Measurements from ENCODE around the gene FANCL.
A peak's percentile ranks its signal among the peaks of the same experiment; 100 is the strongest.
"Not testable (repeated sequence)": the region's sequence is repeated elsewhere in the genome, so short reads cannot be mapped to it uniquely, and the experiment has no call there.

Gene FANCL

DNA sequence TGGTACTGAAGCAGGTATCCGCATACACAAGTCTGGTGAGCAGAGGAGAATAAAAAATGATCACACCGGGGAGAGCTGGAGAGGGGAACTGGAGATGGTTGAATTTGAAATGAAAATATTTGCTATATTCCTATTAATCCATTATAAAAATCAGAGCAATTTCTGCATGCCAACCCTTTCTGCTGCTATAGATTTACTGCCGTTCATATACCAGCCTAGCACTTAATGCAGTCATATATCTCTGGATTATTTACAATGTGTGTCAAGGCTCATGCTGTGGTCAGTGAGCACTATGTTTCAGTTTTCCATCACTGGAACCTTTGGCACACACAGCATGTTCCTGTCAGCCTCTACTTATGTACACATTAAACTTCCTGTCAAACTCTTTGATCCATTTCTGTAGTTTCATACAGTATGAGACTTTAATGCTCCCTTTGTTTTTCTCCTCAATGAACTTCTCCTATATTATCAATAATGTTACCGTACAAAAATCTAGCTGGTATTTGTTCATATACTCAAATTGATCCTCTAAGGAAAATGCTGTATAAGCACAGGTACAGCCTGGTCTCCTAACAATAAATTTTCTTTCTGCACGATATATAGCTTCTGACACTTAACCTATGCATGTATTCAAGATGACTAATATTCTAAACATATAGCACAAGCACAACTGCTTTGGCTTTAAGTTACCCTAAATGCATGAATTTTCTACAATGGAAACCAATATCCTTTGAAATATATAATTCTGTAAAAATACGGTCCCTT lies 36.7 kb downstream of the FANCL start:
- DNase-seq = no peak

DNA sequence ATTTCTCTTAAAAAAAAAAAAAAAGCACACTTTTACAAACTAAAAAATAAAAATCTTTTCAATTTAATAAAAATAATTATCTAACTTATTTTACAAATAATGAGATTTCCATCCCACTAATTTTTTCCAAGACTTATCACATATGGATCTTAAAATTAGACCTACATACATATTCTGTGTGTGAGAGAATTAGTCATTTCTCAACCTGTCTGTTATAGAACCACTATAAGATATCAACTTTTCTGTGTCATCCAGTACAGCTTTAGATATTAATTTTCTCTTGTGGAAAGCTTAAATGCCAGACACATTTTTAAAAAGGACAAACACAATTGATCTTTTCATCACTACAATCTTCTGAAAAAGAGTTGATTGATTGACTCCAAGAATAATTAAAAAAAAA lies 38.1 kb downstream of the FANCL start:
- no peak for DNase-seq

DNA sequence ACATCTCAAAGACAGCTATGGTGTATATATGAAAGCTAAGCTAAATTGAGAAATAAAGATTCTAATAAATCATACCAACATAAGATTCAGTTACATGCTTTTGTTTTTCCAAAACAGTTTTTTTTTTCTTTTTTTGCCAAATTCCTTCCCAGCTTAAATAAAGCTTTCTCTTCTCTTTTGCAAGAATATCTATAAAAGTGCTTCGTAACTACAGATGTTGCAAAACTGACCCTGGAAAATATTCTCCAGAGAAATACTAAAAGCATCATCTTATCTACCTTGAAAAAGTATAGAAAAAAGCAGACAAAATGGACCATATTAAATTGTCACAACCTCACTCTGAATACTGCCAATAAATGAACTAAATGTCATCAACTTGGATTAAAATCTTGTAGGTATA lies 38.7 kb downstream of the FANCL start:
- no peak for DNase-seq

DNA sequence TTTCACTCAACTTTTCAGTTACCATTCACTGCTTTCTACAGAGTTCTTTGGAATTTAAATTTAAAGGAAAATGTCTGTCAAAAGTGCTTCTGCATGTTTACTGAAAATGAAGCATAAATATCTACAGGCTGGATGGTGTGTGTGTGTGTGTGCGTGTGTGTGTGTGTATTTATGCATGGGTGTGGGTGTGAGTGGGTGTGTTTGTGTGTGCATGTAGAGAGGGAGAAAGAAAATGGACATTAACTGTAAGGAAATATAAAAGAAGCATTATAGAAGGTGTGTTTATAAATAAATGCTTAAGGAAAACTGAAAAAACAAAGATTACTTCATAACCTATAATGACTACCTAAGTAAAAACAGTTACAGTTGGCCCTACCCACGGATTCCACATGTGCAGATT lies 43.2 kb downstream of the FANCL start:
- no peak for DNase-seq

DNA sequence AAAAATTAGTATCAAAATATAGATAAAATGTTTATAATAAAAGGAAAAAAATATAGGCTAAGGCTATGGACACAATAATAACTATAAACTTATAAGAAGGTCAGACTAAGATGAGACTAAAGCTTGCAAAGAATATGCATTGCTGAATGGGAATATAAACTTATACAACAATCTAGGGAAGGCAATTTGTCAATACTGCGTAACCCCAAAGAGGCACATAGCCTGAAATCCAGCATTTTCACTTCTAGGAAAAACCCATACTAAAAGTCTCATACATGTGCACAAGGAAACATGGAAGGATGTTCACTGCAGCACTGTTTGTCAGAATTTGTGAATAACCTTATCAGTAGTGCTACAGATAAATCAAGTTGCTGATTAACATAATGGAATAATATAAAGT lies 45.5 kb downstream of the FANCL start:
- DNase-seq = no peak

DNA sequence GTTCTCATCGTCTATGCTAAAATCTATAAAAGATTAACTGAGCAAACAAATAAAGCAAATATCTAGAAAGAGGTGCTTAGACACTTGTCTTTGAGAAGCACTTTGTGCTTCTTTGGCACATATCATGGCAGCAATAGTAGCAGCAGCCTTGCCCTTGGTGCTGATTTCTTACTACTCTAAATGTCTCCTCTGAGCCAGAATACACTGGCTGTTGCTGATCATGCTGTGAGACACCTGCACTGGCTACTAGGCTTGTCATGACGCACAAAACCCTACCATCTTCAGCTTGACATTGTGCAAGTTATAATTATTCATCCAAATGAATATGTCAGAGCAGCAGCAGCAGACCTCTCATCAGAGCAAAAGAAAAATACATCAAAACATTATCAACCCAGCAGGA lies 46.7 kb downstream of the FANCL start:
- no peak for DNase-seq

DNA sequence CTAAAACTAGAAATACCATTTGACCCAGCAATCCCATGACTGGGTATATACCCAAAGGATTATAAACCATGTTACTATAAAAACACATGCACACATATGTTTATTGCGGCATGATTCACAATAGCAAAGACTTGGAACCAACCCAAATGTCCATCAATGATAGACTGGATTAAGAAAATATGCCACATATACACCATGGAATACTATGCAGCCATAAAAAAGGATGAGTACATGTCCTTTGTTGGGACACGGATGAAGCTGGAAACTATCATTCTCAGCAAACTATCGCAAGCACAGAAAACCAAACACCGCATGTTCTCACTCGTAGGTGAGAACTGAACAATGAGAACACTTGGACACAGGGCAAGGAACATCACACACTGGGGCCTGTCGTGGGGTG lies 54.1 kb downstream of the FANCL start:
- not testable (repeated sequence) for DNase-seq

DNA sequence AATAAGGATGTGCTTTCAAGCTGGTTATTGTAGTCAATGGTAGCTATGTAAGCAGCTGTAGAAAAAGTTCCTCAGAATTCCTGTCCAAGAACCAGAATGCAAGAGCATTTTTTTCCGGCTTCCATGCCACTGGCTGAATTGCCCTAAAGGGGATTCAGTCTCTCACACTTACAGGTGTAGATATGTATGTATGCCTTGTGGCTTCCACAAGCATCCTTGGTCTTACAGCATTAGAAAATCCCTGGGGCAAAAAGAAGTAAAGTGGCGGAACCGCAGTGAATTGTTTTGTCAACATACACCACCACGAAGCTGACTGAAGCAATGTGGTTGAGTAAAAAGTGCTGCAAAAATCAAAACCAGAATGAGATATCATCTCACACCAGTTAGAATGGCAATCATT lies 54.6 kb downstream of the FANCL start:
- no peak for DNase-seq

DNA sequence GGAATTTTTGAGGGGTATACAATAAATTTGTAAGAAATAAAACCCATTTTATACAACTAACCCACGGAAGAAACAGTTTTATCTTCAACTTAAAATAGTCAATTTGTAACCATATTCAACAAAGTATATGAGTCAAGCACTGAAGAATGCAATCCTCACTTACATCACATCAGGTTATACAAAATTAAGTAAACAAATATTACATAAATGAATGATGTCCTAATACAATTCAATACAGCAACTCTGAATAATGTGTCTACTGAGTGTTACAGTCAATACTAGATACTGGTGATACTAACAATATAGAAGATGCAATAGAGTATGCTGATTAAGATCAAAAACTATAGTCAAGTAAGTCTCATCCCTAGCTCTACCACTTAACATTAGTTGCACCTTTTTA lies 58.6 kb downstream of the FANCL start:
- peak; percentile 6 for DNase-seq

DNA sequence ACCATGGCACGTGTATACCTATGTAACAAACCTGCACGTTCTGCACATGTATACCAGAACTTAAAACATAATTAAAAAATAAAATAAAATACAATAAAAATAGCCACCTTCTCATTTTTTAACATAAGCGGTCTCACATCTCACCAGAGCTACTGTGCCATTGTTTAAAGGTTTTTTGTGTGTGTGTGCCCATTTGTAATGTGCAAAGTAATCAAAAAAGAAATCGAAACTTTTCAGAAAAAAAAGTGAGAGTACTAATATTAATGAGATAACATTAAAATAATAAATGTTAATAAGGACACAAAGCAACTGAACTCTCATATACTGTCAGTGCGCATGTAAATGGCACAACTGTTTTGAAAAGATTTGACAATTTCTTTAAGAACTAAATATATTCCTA lies 60.5 kb downstream of the FANCL start:
- DNase-seq = no peak

DNA sequence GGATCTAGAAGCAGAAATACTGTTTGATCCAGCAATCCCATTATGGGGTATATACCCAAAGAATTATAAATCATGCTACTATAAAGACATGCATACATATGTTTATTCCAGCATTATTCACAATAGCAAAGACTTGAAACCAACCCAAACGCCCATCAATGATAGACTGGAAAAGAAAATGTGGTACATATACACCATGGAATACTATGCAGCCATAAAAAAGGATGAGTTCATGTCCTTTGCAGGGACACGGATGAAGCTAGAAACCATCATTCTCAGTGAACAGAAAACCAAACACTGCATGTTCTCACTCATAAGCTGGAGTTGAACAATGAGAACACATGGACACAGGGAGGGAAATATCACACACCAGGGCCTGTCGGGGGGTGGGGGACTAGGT lies 61.0 kb downstream of the FANCL start:
- not testable (repeated sequence) for DNase-seq

DNA sequence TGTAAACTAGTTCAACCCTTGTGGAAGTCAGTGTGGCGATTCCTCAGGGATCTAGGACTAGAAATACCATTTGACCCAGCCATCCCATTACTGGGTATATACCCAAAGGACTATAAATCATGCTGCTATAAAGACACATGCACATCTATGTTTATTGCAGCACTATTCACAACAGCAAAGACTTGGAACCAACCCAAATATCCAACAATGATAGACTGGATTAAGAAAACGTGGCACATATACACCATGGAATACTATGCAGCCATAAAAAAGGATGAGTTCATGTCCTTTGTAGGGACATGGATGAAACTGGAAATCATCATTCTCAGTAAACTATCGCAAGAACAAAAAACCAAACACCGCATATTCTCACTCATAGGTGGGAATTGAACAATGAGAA lies 63.9 kb downstream of the FANCL start:
- DNase-seq = not testable (repeated sequence)

DNA sequence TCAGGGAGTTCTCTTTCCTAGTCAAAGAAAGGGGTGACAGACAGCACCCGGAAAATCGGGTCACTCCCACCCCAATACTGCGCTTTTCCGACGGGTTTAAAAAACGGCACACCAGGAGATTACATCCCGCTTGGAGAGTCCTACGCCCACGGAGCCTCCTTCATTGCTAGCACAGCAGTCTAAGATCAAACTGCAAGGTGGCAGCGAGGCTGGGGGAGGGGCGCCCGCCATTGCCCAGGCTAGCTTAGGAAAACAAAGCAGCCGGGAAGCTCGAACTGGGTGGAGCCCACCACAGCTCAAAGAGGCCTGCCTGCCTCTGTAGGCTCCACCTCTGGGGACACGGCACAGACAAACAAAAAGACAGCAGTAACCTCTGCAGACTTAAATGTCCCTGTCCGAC lies 69.3 kb downstream of the FANCL start:
- not testable (repeated sequence) for DNase-seq

DNA sequence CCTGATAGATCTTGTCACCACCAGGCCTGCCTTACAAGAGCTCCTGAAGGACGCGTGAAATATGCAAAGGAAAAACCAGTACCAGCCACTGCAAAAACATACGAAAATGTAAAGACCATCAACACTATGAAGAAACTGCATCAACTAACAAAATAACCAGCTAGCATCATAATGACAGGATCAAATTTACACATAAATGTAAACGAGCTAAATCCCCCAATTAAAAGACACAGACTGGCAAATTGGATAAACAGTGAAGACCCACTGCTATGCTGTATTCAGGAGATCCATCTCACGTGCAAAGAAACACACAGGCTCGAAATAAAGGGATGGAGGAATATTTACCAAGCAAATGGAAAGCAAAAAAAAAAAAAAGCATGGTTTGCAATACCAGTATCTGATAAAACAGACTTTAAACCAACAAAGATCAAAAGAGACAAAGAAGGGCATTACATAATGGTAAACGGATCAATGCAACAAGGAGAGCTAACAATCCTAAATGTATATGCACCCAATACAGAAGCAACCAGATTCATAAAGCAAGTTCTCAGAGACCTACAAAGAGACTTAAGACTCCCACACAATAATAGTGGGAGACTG lies 70.7 kb downstream of the FANCL start:
- DNase-seq = not testable (repeated sequence)

DNA sequence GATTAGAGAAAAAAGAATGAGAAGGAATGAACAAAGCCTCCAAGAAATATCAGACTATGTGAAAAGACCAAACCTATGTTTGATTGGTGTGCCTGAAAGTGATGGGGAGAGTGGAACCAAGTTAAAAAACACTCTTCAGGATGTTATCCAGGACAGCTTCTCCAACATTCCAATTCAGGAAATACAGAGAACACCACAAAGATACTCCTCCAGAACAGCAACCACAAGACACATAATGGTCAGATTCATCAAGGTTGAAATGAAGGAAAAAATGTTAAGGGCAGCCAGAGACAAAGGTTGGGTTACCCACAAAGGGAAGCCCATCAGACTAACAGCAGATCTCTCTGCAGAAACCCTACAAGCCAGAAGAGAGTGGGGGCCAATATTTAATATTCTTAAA lies 71.3 kb downstream of the FANCL start:
- not testable (repeated sequence) for DNase-seq

DNA sequence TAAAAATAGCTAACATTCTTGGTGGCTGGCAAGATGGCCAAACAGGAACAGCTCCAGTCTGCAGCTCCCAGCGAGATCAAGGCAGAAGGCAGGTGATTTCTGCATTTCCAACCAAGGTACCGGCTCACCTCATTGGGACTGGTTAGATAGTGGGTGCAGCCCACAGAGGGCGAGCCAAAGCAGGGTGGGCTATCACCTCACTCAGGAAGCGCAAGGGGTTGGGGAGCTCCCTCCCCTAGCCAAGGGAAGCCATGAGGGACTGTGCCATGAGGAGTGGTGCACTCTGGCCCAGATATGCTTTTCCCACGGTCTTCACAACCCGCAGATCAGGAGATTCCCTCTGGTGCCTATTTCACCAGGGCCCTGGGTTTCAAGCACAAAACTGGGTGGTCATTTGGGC lies 73.0 kb downstream of the FANCL start:
- not testable (repeated sequence) for DNase-seq

DNA sequence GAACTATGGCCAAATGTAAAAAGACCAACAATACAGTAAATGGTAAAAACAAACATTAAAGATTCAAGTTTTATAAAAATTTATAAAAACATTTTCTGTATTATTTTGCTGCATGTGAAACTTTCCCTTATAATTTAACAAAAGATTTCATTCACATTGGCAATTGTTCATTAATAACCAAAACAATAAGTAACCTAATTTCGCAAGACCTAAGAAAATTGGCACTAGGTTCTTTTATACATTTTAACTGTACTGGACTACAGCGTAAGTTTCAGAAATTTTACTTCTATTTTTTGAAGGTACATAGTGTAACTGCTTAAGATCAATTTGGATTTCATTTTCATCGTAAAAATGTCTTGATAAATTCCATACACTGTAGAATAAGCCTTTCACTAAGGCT lies 77.2 kb downstream of the FANCL start:
- DNase-seq = no peak

DNA sequence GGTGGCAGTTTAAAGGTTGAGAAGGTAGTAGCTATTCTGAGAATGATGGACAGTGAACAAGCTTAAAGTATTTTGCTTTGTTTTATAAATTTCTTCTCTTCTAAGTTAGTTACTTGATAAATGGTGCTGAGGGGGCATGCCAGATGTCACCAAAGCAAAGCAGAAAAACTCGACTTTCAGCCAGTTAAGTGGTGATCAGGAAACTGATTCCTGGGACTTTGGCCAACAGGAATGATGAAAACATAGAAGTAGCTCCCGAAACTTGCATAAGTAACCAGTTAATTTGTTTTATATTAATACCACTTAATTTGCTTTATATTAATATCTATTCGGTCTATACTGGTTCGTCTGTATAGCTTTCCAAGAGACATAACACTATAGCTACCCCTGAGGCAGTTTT lies 82.6 kb downstream of the FANCL start:
- no peak for DNase-seq

DNA sequence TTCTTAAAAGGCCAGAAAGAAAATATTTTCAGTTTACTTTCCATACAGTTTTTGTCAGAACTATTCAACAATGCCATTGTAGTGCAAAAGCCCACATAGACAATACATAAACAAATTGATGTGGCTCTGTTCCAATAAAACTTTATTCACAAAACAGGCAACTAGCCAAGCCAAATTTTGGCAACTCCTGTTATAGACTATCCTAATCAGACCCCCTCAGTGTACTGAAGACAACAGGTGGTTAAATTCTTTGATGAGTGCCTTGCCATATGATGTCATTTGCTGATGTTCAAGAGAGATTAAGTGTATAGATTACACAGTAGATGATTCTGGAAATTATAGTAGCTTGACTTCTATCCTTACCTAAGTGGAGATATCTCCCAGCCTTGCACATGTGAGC lies 83.4 kb downstream of the FANCL start:
- DNase-seq = no peak

DNA sequence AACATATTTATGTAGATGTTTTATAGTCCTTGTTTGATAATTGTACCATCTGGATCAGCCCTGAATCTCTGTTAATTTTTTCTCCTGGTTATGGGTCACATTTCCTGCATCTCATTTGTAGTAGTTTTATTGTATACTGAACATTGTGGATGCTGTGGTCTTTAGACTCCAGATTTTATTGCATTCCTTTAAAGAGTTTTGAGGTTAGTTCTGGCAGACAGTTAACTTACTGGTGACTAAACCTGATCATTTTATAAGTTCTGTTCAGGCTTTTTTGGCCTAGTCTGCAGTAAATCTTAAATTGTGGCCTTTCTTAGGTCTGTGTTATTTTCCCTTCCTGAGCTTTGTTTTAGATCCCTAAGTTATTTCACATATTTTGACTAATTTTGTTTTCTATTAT lies 84.3 kb downstream of the FANCL start:
- peak; percentile 58 for DNase-seq

DNA sequence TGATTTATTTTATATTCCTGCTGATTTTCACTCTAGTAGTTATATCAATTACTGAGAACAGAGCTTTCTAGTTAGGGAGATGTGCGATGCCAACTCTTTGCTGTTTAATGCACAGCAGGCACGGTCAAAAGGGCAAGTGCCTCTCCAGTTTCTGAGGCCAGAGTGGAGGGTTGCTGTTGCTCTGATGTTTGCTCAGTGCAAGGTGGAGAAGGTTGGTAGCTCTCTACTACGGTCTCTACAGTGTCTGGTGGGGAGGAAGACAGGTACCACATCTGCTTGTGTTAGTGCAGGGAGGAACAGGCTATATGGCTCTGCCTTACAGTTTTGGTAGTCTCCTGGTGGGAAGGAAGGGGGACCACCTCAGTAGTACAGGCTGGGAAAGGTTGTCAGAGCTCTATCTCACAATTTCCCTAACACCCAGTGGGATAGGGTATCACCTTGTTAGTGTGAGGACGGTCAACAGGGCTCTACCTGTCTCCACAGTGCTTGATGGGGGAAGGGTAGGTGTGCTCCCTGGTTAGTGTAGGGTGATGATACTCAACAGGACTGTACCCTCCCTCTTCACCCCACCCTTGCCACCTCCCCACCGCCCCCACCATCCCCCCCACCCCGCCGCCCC lies 85.9 kb downstream of the FANCL start:
- DNase-seq = no peak

DNA sequence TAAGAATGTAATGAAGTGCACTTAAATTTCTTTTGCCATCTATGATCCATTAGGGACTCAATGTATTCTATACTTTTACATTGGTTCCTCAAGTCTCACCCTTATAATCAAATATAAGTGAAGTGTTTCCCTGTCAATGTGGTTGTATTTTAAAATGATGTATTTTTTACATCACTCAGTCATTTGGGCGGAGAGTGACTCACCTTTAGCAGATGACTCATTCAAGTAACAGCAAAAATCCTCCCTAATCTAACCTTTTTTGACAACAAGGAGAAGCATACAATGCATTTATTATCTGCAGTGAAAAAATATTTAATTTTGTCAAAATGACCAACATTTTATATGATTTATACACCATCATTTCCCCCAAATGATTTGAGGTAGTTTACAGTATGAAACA lies 94.4 kb downstream of the FANCL start:
- DNase-seq = peak; percentile 49

DNA sequence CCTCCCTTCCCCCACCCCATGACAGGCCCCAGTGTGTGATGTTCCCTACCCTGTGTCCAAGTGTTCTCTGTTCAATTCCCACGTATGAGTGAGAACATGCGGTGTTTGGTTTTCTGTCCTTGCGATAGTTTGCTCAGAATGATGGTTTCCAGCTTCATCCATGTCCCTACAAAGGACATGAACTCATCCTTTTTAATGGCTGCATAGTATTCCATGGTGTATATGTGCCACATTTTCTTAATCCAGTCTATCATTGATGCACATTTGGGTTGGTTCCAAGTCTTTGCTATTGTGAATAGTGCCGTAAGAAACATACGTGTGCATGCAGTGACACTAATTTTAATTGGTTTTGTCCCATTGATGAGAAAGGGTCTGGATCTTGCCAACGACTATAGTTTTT lies 95.4 kb downstream of the FANCL start:
- not testable (repeated sequence) for DNase-seq

DNA sequence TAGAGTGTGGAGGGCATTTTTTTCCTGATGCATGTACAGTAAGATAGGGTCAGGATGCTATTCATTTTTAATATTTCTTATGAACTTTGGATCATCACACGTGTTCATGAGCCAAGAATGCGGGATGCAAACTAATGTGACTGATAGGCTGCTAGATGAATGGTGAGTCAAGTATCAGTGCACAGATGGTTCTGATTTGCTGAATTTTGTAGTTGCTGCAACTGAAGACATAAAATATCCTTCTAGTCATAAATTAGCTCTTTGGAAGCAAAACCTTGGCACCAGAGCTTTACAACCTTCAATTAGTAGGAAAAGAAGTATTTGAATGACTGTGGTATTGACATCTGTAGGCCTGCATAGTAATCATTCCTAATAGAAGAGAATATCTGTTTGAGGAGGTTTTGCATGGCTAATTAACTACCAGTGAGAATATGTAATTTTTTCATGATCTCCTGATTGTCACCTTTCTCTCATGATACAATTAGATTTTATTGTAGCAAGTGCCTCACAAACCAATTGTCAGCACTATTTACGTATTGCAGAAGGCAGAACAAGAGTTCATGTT lies 100.5 kb downstream of the FANCL start:
- peak; percentile 71 for DNase-seq
